GM21825 (cell line): ENCODE results near the gene KIF26A.
"Not testable (repeated sequence)": the region's sequence is repeated elsewhere in the genome, so short reads cannot be mapped to it uniquely, and the experiment has no call there.

Experiments used
- ATAC-seq: cut with Tn5 transposase; IDR thresholded peaks from one replicate; pipeline ENCODE4 v1.9.1; 2021; ENCODE audit warnings: mild to moderate bottlenecking, moderate library complexity; ENCODE audit not compliant: unreplicated experiment

Gene KIF26A

DNA sequence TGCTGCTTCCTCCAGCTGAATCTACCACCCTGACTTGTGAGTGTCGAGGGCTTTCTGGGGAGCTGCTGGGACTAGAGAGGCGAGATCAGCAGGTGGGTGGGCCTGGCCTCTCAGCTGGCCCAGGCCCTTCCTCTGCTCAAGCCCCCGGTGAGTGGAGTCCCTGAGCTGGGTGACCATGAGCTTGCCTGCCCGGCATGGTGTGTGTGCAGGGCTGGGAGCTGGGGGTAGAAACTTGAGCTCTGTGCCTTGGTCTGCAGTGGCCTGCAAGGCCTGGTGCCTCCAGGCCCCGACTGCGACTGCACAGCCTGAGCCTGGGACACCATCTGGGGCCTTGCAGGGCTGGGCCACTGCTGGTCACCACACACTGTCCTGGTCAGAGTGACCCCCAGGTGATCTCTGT, 67.4 kb downstream of the KIF26A start:
- ATAC-seq, result no peak

DNA sequence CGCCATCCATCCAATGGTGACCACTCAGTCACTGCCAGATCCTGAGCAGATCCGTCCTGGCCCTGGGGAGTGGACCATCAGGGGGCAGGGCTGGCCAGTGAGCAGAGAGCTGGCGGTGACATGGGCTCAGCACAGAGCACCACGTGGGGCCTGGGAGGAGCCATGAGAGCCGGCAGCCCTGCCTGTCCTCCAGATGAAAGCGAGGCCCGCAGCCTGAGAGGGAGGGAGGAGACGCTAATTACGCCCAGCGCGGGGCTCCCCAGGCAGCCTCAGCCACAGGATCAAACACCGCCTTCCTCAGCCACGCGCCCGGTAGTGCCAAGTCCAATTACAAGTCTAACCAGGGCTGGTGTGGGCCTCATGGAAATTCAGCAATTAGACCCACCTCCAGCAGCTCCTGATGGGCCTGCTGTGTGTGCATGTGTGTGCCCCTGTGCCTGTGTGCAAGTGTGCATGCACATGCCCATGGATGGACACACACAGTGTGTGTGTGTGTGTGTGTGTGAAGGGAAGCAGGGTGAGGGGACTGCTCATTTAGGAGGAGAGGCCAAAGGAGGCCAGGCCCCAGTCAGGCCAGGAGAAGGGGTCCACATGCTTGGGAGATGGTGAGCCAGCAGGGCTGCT, 68.0 kb downstream of the KIF26A start:
- no peak for ATAC-seq

DNA sequence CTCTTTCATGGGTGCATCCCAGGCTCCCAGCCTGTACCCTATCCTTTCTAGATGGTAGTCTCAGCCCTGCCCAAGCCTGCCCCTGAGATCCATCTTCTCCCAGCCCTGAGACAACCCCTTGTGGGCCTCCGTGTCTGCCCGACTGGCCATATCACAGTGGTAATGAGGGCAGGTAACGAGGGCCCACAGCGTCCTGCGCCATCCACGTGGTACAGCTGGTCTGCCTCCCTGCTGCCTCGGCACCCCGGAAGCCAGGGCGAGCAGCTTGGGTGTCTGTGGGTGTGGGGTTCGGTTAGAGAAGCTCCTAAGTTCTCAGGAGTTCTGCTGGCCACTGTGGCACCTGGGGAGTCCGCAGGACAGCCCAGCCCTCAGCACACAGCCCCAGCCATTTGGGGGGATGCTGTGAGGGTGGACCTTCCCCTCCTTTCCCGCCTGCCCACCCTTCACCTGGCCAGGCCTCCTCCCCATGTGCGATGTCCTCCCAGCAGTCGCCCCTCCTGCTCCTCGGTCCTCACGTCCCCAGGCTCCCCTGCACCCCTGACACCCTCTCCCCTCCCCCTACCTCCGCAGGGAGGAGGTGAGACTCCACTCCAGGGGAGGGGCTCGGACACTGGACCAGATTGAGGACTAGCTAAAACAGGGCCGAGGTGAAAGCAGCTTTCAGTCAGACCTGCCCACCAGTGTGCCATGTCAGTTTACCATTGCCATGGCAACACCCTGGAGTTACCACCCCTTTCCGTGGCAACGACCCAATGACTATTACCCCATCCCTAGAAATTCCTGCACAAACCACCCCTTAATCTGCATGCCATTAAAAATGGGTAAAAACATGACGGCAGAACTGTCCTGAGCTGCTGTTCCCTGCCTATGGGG, 69.0 kb downstream of the KIF26A start:
- no peak for ATAC-seq

DNA sequence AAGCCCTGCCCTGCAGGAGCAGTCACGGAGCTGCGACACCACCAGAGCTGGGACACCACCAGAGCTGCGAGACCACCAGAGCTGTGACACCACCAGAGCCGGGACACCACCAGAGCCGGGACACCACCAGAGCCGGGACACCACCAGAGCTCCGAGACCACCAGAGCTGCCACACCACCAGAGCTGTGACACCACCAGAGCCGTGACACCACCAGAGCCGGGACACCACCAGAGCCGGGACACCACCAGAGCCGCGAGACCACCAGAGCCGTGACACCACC, 69.6 kb downstream of the KIF26A start:
- not testable (repeated sequence) for ATAC-seq

DNA sequence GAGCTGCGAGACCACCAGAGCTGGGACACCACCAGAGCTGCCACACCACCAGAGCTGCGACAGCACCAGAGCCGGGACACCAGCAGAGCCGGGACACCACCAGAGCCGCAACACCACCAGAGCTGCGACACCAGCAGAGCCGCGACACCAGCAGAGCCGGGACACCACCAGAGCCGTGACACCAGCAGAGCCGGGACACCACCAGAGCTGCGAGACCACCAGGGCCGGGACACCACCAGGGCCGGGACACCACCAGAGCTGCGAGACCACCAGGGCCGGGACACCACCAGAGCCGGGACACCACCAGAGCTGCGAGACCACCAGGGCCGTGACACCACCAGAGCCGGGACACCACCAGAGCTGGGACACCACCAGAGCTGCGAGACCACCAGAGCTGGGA, 69.9 kb downstream of the KIF26A start:
- not testable (repeated sequence) for ATAC-seq

DNA sequence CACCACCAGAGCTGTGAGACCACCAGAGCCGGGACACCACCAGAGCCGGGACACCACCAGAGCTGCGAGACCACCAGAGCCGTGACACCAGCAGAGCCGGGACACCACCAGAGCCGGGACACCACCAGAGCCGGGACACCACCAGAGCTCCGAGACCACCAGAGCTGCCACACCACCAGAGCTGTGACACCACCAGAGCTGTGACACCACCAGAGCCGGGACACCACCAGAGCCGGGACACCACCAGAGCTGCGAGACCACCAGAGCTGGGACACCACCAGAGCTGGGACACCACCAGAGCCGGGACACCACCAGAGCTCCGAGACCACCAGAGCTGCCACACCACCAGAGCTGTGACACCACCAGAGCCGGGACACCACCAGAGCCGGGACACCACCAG, 70.7 kb downstream of the KIF26A start:
- ATAC-seq, result not testable (repeated sequence)

DNA sequence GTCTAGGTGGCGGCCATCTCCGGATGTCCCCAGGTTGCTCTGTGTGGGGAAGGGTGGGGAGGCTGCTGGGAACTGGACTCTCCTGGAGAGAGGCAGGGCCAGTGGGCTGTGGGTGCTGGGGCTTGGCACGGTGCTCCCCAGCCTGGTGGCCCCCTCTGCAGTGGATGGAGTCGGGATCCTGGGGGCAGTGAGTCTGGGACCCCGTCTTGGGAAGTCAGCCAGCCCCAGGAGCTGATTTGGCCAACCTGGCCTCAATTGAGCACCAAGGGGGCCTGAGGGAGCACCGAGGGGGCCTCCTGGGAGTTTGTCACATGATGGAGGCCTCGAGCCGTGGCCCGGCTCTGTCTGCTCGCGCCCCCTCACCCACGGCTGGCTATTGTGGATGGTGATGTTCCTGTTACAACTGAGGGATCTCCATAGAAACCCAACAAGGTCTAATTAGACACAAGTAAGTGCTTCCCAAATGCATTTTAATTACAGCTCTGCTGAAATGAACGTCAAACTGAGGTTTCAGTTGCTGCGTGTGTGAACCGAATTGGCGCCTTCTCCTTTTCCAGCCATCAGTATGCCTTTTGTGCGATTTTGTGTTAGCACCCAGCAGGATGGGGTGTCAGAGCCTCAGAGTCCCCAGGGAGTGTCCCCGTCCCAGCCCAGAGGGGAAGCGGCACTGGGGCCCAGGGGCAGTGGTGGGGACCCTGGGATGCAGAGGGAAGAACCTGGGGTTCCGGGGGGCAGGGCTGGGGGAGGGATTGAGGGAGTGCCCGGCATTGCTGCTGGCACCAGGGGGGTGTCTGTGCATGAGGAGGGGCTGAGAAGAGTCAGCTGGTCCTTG, 71.8 kb downstream of the KIF26A start:
- ATAC-seq, result no peak

DNA sequence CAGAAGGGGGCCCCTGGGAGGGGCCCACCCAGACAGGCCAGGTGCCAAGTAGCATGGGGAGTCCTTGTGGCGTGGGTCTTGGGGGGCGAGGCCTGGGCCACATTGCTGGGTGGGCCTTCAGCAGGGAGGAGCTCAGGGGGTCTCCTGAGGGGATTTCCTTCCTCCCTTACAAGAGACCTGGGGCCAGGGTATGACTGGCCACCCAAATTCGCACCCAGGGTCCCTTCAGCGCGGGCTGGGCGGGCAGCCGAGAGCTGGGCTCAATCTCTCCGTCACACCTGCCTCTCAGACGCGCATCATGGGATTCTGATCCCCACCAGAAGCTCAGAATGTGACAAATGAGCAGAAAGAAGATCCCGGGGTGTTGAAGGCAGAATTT, 72.4 kb downstream of the KIF26A start:
- ATAC-seq, result no peak

DNA sequence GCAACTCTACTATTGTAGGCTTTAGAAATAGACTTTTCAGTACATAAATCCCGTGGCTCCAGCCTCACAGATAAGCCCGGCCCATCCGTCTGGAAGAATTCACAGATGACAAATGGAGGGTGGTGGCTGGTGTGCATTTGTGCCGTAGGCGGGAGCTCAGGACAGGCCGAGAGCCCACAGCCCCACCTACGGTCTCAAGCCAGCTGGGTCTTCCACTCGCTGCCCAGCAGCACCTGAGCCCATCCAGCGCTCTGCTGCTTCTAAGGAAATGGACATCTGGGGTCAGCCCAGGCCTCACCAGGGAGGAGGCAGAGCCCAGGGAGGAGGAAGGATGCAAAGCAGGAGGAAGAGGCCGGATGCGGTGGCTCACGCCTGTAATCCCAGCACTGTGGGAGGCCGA, 72.8 kb downstream of the KIF26A start:
- no peak for ATAC-seq

DNA sequence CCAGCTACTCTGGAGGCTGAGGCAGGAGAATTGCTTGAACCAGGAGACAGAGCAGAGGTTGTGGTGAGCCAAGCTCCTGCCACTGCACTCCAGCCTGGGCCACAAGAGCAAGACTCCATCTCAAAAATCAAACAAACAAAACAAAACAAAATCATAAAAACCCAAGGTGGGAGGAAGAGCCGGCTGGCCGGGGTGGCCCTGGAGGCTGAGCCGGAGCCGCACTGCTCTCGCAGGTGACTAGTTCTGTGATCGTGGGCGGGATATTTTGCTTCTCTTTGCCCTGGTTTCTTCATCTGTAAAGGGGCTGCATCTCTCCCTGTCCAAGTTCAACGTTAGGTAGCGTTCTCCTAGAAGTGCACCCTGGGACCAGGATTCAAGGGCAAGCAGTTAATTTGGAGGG, 73.4 kb downstream of the KIF26A start:
- no peak for ATAC-seq

DNA sequence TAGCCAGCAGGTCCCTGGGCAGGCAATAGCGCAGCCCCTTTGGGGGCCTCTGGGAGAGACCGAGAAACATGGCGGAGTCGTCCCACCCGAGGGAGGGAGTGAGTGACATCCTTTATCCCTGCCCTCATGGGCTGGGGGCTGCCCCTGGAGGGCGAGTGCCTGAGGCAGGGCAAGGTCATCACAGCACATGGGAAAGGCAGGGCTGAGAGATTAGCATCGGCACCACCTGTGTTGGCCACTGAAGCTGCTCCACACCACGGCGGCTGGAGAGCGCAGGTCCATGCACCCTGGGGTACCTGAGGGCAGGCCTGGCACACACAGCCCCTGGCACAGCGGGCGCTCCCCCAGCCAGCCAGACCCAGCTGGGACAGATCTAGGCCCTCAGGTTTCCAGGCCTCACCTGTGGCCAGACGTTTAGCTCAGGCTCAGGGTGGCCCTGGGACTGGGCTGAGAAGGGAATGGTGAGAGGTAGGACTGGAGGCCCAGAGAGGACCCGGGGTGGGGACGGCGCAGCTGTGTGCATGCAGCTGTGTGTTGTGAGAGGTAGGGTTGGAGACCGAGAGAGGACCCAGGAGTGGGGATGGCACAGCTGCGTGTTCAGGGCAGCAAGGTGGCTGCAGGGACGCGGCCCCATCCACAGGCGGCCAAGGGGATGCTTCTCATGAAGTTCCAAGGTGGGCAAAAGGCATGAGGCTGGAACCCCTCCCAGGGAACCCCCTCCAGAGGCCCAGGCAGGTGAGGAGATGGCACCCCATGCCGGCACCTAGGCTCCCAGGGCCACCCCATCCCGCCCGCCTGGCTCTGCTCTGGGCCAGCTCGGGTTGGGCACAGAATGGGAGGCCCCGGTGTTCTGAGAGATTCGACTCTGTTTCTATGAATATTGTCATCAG, 74.1 kb downstream of the KIF26A start:
- ATAC-seq, result no peak

DNA sequence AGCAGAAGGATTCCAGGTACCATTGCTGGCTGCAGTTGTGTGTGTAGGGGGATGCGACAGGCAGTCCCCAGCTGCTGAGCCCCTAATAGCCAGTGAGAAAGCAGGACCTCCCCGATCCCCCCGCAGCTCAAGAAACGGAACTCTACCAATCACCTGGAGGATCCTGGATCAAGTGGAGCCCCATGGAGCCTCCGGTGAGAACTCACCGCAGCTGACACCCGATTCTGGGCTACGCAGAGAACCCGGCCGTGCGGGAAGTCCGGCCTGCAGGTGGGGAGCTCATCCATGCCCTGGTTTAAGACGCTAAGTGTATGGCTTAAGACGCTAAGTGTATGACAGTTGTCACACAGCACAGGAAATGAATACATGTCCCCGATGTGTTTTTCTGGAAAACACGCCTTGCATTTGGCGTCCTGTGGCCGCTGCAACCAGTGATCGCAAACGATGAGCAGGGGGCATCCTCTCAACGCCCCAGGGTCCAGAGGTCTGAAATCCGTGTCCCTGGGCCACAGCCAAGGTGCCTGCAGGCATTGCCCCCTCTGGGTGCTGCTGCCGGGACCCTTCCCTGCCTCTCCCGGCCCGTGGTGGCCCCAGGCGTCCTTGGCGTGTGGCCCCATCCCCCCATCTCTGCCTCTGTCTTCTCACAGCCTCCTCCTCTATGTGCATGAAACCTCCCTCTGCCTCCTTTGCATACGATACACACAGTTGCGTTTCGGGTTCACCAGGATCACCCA, 75.1 kb downstream of the KIF26A start:
- no peak for ATAC-seq

DNA sequence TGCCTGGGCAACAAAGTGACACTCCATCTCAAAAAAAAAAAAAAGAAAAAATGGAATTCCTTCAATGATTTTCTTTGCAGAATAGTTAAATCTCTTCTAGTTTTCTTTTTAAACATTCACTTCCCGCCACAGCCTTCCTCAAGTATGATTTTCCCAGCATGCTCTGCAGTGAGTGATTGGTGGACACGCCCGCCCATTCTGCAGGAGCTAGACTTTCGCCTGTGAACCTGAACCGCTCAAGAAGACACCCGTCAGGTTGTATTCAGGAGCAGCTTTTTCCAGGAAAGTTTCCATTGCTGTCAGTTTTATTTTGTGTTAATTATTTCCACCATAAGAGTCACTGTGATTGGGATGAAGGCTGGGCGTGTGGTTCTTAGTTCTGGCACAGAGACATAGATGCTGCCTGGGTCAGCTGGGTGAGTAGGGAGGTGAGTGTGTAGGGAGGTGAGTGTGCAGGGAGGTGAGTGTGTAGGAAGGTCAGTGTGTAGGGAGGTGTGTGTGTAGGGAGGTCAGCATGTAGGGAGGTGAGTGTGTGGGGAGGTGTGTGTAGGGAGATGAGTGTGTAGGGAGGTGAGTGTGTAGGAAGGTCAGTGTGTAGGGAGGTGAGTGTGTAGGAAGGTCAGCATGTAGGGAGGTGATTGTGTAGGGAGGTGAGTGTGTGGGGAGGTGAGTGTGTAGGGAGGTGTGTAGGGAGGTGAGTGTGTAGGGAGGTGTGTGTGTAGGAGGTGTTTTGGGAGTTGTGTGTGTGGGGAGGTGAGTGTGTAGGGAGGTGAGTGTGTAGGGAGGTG, 76.2 kb downstream of the KIF26A start:
- no peak for ATAC-seq

DNA sequence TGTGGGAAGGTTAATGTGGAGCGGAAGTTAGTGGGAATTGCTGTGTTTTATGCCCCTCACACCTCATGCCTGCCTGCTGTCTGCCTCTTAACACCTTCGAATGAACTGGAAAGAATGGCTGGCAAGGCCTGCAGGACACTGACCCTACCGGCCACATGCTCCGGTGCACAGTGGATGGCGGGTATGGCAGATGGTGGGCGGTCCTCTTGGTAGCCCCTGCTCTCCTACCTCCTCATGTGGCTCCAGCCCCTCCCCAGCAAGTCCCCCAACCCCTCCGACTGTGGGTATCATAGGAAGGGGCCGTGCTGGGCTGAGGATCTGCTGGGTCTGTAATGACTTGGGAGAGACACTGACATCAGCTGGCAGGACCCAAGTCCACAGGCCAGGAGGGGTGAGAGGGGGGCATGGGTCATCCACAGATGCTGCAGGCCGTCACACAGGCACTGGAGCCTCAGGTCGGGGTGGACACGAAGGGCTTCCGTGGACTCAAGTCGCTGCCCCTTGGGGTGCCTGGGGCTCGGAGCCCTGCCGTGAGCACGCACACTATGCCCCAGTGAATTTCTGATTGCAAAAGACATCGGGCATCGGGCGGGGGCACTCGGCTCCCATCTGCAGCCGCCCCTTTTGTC, 77.4 kb downstream of the KIF26A start:
- ATAC-seq, result no peak

DNA sequence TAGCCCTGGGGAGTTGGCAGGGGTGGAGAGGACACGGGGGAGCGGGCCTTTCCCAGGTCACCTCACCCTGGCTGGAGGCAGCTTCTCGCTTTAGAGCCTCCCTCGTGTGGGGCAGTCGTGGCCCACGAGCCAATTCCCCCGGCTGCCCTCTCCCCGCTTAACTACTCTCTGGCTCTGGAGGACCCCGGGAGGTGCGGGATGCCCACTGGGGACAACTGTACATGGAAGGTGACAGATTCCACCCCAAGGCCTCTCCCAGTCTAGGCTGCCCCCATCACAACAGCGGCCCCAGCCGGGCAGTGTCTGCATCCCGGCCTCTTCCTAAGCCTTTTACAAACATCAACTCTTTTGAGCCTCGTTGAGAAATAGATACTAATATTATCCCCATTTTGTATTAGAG, 78.1 kb downstream of the KIF26A start:
- ATAC-seq, result no peak

DNA sequence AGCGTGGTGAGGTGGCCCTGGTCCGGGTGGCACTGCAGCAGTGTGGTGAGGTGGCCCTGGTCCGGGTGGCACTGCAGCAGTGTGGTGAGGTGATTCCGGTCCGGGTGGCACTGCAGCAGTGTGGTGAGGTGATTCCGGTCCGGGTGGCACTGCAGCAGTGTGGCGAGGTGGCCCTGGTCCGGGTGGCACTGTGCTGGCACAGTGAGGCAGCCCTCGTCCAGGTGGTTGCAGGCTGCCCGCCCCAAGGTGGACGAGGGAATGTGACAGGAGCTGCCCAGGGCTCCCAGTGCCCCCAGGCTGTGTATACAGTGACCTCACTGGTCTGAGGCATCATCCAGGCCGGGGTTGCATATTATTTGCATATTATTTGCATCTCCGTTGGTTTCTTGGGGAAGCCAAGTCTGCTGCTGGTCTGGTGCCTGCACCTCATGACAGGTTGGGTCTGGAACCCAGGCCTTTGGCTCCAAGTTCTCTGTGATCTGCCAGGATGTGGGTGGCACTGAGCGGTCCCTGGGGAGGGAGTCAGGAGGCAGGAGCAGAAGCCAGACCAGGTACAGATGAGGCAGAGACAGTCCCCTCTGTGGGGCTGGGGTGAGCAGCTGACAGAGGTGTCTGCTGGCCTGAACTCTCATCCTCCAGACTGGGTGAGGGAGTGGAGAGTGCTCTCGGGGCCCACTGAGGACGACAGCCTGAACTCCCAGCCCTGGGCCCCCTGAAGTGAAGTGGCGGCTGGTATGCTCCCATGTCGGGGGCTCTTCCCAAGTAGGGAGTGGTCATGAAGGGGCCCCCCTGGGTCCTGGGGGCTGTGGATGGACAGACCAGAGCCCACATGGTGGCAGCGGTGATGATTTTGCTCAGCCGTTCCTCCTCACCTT, 79.3 kb downstream of the KIF26A start:
- no peak for ATAC-seq

DNA sequence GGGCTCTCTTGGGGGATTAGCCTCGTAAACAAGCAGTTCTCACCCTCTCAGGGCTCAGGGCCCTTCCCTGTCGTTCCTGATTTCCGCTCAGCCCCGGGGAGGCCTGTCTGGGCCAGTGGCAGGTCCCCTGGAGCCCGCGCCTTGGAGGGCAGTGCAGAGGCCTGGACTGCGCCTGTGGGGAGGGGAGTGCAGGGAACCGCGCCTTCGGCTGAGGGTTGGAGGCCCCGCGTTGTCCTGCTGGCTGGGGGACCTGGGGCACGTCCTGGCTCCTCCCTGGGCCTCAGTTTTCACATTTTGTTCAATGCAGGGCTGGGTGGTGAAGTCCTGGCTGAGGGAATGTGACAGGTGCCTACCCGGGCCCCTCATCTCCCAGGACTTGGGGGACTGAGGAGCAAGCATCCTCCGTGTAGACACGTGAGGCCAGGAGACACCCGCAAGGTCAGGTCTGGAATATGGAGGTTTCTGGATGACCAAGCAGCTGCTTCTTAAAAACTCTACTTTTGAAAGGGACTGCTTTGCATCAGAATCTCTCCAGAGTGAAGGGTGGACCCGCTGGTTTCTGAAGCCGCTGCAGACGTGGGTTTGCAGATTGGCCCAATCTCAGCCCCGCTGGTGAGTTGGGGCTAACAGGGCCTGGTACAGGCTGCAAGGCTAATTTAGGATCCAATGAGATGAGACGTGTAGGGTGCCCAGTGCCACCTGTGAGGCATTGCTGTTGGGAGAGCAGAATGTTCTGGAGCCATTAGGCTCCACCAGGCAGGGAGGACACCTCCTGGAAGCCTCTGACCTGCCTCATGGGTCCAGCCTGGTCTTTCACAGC, 80.2 kb downstream of the KIF26A start:
- no peak for ATAC-seq
